GM21528 (cell line): ENCODE measurements around the gene KCMF1.

Source experiments
- ATAC-seq: cut with Tn5 transposase; IDR thresholded peaks from one replicate; pipeline ENCODE4 v1.9.1; 2021; ENCODE audit warnings: mild to moderate bottlenecking, moderate library complexity; ENCODE audit not compliant: unreplicated experiment, low FRiP score

The KCMF1 gene

DNA sequence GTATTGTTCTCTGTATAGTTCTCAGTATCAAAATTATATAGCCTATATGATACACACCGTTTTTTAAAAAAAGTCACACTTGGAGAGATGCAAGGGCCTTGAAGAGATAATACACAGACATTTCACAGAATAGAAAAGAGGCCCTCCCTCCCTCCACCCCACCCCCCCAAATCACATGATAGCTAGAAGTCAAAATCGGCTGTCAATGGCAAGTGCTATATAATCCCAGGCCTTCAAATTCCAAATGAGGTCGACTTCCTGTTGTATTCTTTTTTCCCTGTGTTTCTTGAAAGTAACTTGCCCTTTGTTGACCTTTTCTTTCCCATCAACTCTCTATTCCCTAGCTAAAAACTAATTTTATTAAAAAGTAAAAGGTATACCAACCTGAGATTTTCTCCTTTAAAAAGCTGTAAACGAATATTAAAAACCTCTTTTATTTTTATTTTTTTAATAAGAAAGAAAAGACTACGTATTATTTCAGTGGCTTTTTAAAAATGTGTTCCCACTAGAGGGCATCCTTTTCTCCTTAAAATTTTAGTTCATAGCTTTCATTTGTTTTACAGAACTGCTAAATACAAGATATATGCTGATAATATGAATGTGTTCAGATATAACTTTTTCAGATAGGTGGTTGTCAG is 46.6 kb downstream of the KCMF1 start:
- ATAC-seq = no peak

DNA sequence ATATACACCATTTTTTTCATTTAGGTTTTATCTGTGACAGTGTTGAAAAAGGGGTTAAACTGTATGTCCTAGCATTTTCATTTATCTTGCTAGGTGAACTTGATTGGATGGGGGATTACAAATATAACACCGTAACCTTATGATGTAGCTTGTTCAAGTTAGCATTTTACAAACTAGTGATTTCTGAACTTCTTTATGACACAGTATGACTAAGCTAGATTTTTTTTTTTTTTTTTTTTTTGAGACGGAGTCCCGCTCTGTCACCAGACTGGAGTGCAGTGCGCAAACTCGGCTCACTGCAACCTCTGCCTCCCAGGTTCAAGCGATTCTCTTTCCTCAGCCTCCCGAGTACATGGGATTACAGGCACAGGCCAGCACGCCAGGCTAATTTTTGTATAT is 47.1 kb downstream of the KCMF1 start:
- no peak for ATAC-seq

DNA sequence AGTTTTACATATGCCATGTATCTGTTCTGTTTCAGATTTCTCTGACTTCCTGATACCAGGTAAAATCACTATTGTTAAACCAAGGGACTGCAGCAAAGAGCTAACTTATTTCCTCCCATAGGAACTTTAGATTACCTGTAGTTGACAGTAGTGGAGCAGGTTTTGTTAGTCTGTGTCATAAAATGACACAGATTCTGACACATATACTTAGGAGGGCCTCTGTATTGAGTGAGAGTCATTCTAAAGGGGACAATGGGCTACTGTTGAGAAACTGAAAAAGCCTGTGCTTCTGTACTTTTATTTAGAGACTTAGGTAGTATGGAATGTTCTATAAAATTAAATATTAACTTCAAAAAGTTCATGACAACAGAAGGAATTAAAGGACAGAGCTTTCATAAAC is 48.2 kb downstream of the KCMF1 start:
- no peak for ATAC-seq

DNA sequence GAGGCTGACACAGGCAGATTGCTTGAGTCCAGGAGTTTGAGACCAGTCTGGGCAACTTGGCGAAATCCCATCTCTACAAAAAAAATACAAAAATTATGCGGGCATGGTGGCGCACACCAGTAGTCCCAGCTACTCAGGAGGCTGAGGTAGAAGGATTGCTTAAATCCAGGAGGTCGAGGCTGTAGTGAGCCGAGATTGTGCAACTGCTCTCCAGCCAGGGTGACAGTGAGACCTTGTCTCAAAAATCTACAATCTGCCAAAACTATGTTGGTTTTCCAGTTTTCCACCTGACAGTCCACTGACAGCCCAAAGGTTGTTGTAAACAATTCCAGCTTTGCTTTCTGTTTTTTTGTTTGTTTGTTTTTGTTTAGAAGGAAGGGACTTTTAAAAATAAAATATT is 51.3 kb downstream of the KCMF1 start:
- ATAC-seq = no peak

DNA sequence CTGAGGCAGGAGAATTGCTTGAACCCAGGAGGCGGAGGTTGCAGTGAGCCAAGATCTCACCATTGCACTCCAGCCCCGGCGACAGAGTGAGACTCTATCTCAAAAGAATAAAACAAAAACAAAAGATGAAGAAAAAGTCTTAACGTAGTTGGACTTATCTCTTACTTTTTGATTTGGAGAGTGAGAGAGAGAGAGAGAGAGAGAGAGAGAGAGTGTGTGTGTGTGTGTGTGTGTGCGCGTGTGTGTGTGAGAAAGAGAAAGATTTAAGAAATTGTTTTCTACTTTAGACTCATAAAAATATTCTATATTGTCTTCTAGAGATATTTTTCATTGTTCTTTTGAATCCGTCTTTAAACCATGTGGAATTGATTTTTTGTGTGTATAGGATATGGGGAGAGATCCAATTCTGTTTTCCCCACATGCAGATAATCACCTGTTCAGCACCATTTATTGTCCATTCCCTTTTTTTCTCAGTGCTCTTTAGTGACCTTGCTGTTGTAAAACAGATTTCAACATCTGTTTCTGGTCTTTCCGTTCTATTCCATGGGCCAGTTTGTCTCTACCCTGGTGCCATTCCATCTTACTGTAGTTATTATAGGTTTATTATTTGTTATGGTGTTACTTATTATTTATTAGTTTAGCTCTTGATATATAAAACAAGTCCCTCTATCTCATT is 53.5 kb downstream of the KCMF1 start:
- no peak for ATAC-seq

DNA sequence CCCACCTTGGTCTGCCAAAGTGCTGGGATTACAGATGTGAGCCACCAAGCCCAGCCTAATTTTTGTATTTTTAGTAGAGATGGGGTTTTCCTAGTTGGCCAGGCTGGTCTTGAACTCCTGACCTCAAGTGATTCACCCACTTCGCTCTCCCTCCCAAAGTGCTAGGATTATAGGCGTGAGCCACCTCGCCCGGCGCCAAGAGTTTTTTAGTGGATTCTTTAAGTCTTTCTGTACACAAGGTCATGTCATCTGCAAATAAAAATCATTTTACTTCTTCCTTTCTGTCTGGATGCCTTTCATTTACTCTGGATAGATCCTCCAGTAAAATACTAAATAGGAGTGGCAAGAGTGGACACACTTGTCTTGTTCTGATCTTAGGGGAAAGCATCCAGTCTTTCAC is 61.7 kb downstream of the KCMF1 start:
- no peak for ATAC-seq

DNA sequence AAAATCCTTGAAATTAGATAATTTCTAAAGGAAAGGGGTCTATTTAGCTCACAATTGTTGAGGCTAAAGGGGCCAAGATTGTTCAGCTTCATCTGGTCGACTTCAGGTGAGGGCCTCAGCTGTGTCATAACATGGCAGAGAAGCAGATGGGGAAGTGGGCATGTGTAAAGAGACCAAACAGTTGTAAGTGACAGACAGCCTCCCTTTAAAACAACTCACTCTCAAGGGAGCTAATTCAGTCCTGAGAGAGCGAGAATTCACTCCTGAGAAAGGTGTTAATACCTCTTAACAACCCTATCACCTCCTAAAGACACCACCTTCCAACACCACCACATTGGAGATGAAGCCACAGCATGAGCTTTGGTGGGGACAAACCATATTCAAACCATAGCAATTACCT is 62.4 kb downstream of the KCMF1 start:
- no peak for ATAC-seq

DNA sequence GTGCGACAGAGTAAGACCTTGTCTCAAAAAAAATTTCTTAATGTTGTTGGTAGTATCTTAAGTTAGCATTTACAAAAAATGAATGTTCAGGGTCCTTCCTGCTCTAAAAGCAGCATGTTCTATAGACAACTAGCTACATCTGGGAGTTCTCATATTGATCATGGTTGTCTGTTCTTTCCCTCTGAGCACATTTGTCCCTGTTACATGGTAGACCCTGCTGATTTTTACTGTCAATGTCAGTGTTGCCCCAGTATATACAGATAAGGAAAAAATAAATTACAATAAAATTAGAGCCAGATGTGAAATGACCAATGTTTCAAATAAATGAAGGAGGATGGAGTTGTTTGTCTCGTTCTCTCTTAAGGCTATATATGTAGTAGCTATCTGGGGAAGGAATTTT is 63.2 kb downstream of the KCMF1 start:
- ATAC-seq = no peak

DNA sequence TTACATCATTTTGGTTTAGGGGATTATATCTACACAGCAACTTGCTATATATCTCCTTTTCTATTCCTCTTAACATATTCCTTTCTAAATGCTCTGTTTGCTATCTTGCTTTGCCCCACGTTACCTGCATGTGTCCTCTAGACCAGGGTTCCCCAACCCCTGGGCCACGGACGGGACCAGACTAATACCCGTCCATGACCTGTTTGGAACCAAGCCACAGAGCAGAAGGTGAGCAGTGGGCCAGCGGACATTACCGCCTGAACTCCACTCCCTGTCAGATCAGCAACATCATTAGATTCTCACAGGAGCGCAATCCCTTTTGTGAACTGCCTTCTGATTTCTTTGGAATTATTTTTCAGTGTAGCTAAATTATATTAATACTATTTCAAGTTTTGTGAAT is 66.7 kb downstream of the KCMF1 start:
- no peak for ATAC-seq

DNA sequence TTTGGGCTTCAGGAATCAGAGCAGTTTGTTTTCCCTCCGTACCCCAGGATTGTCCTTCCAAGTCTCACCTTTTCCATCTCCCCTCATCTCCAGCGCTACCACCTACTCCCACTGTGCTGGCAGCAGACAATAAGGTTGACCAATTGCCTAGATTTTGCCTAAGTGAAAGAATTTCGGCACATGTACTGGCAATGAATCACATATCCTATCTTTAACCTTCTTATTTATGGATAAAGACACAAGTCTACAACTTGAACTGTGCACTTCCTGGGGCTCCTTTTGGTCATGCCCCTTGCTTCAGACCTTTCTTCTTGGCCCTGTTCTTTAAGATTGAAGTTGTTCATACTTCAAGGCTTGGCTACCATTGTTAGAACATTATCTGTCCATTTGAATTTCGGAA is 71.4 kb downstream of the KCMF1 start:
- ATAC-seq = no peak

DNA sequence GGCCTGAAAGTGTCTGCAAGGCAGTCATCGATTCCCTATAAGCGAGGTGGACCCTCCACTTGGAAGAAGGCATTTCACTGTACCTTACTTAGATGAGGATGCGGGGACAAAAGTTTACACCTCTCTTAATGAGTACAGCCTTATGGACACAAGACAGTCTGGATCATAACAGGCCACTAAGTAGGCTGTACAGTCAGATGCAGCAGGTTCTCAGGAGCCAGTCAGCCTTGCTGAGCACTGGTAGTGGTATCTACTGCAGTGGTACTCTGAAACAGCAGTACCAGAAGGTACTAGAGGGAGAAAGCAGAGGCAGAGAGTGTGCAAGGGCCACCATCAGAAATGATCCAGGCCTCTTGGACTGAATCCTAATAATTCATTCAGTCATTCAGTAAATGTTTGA is 77.6 kb downstream of the KCMF1 start:
- no peak for ATAC-seq

DNA sequence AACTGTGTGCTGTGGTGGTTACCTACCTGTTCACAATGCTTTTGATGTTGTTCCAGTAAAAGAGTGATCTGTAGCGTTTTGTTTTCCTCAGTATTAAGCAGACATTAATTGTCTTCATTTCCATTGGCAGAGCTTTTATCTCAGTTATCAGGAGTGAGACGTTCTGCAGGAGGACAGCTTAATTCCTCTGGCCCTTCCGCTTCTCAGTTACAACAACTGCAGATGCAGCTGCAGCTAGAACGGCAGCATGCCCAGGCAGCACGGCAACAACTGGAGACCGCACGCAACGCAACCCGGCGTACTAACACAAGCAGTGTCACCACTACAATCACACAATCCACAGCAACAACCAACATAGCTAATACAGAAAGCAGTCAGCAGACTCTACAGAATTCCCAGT is 78.3 kb downstream of the KCMF1 start:
- no peak for ATAC-seq

DNA sequence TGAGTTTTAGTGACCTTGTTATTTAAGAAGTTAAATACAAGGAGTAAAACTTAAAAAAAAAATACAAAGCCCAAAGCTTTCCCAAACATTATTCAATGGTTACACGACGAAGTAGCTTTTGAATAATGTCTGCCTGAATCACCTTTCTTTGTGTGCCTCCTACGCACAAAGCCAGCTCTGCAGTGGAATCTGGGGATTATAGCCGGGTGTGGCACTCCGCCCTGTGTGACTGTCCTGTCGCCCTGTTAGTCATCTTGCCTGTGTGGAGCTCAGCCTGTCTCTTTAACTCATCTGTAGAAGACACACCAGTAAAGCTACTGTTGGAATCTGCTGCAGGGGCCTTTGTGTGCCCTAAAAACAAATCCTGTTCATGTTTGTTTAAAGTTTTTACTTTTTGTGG is 82.8 kb downstream of the KCMF1 start:
- ATAC-seq = no peak

DNA sequence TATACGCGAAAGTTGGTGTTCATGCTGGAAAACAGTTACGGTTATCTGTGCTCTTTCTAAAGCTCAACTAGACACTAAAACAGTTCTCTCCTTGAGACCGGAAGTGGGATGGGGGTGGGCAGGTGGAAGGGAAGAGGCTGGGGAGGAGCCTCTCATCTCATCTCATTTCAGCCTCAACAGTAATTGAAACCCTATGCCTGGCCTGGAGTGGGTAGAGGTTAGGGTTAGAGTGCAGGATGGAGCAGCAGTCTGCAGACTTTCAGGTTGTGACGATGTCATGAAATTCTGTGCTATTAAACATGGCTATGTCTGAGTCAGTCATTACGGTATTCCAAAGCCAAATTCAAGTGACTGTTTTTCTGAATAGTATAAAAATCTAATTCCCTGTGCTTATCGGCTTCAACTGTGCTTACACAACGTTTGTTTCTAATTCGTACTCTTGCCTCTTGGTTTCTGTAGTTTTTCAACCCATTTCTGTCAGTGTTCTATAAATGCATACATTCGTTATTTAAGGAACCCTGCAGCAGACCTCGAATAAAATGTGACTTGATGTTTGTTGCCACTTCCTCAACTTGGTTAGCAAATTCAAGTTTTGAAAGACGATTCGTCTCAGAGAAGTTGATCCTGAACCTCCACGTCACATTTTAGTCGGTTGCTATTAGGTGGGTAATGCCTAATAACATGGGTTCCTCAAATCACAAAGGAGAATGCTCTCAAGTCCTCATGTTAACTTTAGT is 86.4 kb downstream of the KCMF1 start:
- ATAC-seq = no peak

DNA sequence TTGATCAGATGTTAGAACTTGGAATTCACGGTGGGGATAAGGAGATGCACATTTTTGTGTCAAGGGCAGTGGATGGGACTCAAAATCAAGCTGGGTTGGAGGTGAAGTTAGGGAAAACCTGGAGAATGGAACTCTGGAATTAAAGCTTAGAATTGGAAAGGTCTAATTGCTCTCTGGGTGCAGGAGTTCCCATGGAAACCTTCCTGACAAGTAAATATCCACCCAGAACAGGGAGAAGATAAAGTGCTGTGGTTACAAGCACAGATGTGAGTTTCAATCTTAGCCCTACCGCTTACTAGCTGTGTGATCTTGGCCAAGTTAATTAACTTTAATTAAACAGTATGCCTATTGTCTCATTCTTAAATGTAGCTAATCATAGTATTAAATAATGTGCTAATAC is 90.9 kb downstream of the KCMF1 start:
- no peak for ATAC-seq

DNA sequence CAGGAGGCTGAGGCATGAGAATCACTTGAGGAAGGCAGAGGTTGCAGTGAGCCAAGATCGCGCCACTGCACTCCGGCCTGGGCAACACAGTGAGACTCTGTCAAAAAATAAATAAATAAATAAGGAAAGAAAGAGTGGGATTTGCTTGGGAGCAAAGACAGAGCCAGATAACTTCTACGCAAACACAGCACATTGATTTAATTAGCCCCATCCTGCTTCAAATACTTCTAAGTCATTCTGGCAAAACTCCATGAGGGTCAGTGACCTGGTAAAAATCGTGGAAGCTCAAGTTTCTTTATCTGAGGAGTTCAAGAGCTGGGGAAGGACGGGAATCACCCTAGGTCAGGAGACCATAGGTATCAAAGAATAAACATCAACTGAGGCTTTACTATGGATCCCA is 91.6 kb downstream of the KCMF1 start:
- ATAC-seq = no peak

DNA sequence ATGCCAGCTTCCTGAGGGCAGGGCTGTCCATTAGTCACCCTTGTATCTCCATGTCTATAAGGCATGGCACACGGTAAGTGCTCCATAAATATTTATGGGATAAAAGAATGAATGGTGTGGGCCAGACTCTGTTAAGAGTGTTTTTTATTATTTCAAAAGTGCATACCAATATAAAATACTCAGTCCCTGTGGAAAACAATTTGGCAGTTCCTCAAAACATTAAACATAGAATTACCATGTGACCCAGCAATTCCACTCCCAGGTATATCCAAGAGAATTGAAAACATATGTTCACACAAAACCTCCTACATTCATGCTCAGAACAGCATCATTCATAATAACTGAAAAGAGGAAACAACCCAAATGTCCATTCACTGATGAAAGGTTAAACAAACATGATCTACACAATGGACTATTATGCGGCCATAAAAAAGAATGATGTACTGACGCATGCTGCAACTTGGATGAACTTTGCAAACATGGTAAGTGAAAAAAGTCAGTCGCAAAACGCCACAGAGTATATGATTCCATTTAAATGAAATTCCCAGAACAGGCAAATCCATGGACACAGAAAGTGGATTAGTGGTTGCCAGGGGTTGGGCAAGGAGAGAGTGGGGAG is 93.1 kb downstream of the KCMF1 start:
- ATAC-seq = no peak

DNA sequence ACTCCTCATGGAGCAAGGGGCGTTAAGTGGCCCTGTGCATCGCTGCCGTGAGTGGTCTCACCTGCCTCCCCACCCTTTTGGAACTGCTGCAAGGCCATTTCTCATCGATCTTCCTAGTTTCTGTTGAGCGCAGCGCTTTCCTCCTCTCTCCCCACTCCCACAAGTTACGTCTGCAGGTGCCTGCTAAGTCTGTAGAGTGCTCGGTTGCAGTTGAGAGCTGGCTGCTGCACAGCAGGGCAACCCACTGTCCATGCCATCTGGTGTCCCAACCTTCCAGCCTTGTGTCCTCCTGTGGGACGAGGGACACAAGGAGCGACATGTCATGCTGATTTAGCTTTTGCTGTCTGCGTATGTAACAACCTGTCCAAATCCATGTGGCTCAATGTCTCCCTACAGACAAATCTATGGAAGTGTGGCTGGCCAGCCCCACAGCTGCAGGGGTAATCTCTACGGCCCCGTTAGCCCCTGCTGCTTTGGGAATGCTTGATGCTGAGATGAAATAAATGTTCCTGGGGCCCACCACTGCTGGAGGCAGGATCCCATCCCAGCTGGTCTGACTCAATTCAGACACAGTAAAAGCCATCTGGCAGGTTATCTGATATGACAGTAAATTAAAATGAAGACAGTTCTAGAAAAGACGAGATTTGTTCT is 94.1 kb downstream of the KCMF1 start:
- no peak for ATAC-seq

DNA sequence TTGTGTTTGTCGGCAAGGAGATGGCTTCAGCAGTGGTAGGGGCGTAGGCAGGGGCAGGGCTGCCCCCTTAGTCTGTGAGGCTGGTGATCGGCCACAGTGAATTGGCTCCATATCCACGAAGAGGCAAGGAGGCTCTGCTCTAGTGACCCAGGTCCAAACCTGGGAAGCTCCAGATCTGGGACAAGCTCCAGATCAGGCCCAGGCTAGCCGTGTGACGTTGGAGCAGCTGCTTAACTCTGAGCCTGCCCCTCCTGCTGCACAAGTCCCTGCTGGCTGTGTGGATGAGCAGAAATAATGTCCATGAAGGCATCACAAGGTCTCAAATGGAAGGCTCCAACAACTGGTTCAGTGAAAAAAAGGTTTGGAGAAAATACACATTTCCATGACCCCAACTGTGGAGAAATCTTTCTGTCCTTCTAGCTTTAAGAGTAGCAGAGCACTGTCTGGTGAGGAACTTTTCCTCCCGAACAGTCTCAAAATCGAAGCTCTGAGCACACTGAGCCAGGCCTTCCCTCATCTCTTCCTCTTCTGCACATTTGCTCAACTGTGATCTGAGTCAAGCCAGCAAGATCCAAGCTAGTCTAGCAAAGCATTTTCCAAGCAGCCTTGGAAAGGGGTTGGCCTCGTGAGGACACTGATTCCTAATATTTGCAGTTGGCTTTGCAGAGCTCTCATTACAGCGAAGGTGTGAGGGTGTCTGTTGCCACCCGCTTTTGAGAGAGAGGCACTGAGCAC is 95.2 kb downstream of the KCMF1 start:
- no peak for ATAC-seq

DNA sequence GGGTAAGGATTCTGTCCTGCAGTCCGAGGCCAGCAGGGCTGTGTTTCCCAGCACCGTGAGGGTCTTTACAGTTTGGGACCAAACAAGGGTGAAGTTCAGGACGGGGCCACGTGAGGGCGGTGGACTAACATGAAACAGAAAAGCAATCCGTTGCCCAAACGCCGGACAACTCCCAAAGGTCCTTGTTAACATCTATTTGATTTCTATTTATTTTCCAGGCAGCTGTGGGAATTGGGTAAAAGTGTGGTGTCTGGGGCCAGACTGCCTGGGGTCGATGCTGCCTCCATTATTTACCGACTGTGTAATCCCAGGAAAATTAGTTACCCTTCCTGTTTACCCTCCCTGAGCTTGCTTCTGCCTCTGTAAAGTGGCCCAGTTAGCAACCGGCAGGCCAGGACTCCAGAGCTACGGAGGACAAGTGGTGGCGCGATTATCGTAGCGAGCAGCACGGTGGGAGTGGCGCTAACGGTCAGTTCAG is 96.0 kb downstream of the KCMF1 start:
- ATAC-seq = no peak
